ENCODE measurements around the gene ANTXR2. TPM values are rescaled to one million over a fixed set of nuclear protein-coding genes. Genes with fewer than 3 reads are reported as not detected.
"Not testable (repeated sequence)": the region's sequence is repeated elsewhere in the genome, so short reads cannot be mapped to it uniquely, and the experiment has no call there.

Gene ANTXR2
- total RNA-seq, 1 donor from 2014 or later = 22.2 TPM

DNA sequence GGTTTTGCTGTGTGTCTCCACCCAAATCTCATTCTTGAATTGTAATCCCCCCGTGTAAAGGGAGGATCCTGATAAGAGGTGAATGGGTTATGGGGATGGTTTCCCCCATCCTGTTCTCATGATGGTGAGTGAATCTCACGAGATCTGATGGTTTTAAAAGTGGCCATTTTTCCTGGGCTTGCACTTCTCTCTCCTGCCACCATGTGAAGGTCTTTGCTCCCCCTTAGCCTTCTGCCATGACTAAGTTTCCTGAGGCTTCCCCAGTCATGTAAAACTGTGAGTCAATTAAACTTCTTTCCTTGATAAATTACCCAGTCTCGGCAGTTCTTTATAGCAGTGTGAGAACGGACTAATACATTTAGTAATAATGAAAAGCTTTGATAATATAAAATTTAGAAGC, 46.9 kb downstream of the ANTXR2 start:
- DNase-seq (ENCODE audit: low read depth in 2 of 2) = no peak

DNA sequence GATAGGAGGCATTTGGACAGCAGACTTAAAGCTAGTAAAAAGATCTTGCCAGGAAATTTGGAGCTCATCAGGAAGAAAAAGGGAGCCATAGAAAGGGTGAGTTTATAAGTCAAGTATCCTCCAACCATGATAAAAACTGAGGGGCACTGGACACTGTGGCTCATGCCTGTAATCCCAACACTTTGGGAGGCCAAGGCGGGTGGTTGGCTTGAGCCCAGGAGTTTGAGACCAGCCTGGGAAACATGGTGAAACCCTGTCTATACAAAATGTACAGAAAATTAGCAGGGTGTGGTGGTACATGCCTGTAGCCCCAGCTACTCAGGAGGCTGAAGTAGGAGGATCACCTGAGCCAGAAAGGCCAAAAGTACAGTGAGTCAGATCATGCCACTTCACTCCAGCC, 48.7 kb downstream of the ANTXR2 start:
- DNase-seq (ENCODE audit: low read depth in 2 of 2) = no peak

DNA sequence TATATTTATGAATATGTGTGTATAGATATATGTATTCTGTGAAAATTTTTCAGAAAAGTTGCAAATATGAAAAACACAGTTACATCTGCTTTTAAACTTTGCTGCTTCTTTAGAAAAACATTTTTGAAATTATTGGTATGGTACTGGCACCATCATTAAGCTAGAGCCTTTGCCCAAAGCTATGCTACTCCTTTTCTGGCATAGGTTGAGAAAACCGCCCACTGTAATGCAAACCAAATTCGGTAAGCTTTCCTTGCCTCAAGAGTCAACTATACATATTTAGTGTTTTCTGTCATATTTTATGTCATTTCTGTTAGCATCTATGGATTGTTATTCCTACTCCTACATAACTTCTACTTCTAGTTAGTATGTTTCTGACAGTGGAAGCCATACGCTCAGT, 50.7 kb downstream of the ANTXR2 start:
- no peak for DNase-seq (ENCODE audit: low read depth in 2 of 2)

DNA sequence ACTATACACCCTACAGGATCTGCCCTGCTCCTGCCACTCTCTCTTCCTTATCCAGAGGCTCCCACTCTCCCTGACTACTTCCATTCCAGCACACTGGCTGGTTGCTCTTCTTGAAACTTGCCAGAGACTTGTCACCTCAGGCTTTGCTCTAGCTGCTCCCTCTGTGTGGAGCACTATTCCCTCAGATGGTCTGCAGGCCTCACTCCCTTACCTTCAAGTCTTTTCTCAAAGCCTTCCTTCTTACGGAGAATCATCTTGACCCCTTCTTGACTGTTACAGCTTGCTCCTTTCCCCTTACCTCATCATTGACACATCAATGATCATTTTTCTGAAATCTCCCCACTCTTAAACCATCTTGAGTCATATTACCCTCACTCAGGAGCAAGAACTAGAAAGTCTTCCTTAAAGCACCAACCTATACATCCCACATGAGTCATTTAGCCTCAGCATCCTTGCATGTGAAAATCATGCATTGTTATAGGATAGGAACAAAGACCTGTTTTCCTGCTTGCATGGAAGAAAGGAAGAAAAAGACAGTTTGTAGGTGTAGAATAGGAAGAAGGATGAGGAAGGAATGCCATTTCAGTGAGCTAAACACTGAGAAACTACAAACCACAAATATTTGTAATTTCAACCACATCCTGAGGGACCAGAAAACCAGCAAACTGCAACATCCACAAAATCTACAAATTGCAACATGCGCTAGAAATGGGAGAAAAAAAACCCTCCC, 55.7 kb downstream of the ANTXR2 start:
- DNase-seq (ENCODE audit: low read depth in 2 of 2) = no peak

DNA sequence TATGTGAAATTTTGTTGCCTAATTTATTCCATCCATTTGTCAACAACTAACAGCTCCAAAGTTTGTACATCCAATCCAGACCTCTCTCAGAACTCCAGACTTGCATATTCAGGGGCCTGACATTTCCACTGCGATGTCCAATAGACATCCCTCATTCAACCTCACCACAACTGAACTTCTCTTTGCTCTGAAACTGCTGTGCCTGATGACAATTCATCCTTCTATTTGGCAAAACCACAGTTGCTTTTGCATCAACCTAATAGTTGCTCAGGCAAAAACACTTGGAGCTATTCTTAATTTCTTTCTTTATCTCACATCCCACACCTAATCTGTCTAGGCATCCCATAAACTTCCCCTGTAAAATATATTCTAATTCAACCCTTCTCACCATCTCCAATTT, 56.5 kb downstream of the ANTXR2 start:
- DNase-seq (ENCODE audit: low read depth in 2 of 2) = no peak

- no peak for DNase-seq (ENCODE audit: low read depth in 2 of 2)
Observed at GRCh38 chr4:80015407-80016189, 57.4 kb downstream of the ANTXR2 start.

DNA sequence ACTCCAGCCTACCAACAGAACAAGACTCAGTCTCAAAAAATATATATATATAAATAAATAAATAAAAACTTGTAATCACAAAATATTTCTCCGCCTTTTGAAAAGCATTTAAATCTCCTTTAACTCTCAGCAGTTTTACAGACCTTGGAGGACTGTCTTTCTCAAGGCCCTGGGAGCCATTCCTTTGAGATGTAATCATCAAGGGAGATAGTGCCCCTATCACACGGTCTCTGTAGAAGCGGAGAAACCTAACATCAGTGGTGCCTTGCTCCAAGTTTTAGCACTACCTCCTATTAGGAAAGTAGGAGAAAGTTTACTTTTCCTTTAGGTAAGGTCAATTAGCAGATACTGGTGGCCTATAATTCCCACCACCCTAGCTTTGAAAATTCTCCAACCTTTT, 58.5 kb downstream of the ANTXR2 start:
- DNase-seq (ENCODE audit: low read depth in 2 of 2) = no peak

DNA sequence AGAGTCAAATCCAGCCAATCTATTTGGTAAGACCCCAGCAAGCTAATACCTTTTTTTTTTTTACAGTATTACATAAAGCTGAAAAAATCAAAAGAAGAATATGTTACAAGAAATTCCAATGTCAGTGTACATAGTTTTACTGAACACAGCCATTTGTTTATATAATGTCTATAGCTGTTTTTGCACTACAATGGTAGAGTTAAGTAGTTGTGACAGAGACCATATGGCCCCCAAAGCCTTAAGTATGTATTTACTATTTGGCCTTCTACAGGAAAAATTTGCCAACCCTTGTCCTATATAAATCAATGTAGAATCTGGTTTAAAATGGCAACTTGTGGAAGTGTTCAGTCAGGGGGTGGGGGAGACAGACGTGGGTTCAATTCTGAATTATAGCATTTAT, 60.7 kb downstream of the ANTXR2 start:
- no peak for DNase-seq (ENCODE audit: low read depth in 2 of 2)

DNA sequence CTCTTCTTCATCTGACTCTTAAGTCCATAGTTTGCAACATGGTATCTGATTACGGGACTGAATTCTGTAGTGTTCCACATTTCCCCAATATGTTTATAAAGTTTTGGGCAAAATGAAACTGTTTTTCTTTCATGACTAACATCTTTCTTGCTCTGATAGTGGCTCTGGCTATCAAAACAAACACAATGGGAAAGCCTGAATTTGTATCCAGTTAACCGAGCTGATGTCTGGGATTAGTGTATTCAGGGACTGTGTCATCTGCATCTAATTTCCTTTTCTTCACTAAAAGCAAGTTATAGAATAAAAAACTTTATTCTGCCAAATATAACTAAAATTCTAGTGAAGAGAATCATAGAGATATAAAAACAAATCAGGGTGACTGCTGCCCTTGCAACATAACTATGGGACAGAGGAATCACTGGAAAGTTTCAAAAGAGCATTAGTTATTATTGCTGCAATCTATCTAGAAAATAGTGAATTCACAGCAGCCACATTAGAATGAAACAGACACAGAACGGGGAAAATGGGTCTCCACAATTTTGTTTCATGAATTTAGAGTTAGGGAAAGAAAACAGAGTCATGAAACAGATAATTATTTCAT, 61.3 kb downstream of the ANTXR2 start:
- DNase-seq (ENCODE audit: low read depth in 2 of 2) = peak; percentile 18 to 88

- DNase-seq (ENCODE audit: low read depth in 2 of 2) = no peak
Observed at GRCh38 chr4:80010316-80010715, 62.7 kb downstream of the ANTXR2 start.

- no peak for DNase-seq (ENCODE audit: low read depth in 2 of 2)
Observed at GRCh38 chr4:80009806-80010205, 63.2 kb downstream of the ANTXR2 start.

GRCh38 chr4:80008971-80009370, 64.1 kb downstream of the ANTXR2 start:
- DNase-seq (ENCODE audit: low read depth in 2 of 2) = no peak

DNA sequence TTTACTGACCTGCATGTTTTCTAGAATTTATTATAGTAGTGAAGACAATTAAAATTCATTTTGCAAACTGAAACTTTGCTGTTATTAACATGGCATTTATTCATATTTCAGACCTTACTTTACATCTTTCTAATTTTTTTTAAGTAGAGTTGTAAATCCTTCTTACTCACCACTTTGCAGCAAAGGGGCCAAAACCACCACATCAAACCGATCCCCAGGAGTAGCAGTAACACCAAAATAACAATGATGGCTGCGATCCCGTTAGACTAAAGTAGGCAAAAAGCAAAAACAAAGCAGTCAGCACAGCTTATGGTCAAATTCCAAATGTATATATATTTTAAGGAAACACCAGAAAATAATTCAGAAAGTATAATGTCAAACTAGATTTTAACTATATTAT, 64.7 kb downstream of the ANTXR2 start:
- no peak for DNase-seq (ENCODE audit: low read depth in 2 of 2)

DNA sequence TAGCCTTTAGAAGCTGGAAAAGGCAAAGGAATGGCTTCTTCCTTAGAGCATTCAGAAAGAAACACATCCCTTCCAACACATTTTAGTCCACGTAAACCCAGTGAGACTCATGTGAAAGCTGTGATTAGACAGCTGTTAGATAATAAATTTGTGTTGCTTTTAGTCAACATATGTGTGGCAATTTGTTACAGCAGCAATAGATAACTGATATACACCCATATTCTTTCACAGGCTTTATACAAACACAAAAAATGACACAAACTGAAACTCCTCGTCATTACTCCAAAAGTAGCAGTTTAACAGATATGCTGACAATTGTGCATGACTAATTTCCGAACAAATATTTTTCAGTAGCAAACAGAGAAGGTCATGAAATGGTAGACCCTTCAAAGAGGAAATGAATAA, 65.3 kb downstream of the ANTXR2 start:
- DNase-seq (ENCODE audit: low read depth in 2 of 2) = peak; percentile 21 to 78

- DNase-seq (ENCODE audit: low read depth in 2 of 2) = peak in 1 of 2 donors; percentile 63
Observed at GRCh38 chr4:80006935-80007744, 65.9 kb downstream of the ANTXR2 start.

DNA sequence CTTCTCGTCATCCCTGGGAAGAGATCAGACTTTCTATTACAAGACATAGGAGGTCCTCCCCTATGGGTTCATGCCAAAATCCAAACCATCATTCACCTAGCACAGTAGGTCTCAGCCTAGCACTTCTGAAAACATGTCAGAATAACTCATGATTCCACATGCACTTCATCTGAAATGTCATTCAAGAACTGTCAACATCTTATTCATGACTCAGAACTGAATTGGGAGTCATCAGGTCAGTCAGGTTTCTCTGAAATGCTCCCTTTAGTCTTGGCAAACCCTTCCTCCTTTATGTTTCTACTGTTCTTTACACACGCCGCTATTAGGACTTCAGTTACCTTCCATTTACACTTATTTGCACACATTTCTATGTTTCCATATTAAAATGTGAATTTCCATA, 67.2 kb downstream of the ANTXR2 start:
- peak in 1 of 2 donors; percentile 51 for DNase-seq (ENCODE audit: low read depth in 2 of 2)

GRCh38 chr4:80004319-80004718, 68.7 kb downstream of the ANTXR2 start:
- no peak for DNase-seq (ENCODE audit: low read depth in 2 of 2)

DNA sequence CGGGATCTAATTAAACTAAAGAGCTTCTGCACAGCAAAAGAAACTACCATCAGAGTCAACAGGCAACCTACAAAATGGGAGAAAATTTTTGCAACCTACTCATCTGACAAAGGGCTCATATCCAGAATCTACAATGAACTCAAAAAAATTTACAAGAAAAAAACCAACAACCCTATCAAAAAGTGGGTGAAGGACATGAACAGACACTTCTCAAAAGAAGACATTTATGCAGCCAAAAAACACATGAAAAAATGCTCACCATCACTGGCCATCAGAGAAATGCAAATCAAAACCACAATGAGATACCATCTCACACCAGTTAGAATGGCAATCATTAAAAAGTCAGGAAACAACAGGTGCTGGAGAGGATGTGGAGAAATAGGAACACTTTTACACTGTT, 70.5 kb downstream of the ANTXR2 start:
- DNase-seq (ENCODE audit: low read depth in 2 of 2) = not testable (repeated sequence)

DNA sequence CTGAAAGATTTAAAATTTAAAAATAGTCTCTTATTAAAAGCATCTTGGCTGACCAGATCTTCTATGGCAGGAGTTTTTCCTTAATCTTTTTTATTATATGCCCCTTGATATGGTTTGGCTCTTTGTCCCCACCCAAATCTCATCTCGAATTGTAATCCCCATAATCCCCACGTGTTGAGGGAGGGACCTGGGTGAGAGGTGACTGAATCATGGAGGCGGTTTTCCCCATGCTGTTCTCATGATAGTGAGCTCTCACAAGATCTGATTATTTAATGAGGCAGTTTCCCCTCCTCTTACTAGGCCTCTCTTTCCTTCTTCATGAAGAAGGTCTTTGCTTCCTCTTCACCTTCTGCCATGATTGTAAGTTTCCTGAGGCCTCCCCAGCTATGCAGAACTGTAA, 74.0 kb downstream of the ANTXR2 start:
- not testable (repeated sequence) for DNase-seq (ENCODE audit: low read depth in 2 of 2)

GRCh38 chr4:79998201-79998600, 74.8 kb downstream of the ANTXR2 start:
- DNase-seq (ENCODE audit: low read depth in 2 of 2) = no peak

DNA sequence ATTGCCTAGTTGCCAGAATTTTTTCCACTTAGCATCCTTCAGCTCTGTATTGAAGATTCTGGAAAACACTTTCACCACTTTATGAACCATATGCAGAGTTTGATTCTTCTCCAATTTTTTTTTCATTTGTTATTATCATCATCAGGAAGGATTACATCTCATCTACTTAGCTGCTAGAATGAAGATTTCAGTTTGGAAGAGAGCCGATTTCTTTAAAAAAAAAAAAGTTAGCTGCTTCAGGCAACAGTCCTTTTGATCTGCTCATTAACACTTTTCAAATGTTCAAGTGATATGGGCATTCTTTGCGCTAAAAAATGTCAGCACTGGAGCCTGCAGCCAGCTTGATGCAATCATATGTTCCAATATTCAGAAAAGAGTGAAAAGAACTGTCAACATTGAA, 76.2 kb downstream of the ANTXR2 start:
- DNase-seq (ENCODE audit: low read depth in 2 of 2) = no peak

- DNase-seq (ENCODE audit: low read depth in 2 of 2) = no peak
Observed at GRCh38 chr4:79993476-79993875, 79.6 kb downstream of the ANTXR2 start.

Data from dermis microvascular lymphatic vessel endothelial cell (primary cell).